ENCODE results near the gene LSM2.

Gene LSM2

GRCh38 chr6:31771992-31772358, 34.8 kb downstream of the LSM2 start:
- Histone ChIP-seq H3K36me3 (ENCODE audit: insufficient read depth, low read length) (no peaks in the 10 kb centered on the region), H4K20me1 (ENCODE audit: insufficient read depth, low read length) (no peaks in the 10 kb centered on the region), H3K27me3 (ENCODE audit: insufficient read depth, low read length, poor library complexity) (no peaks in the 10 kb centered on the region), H3K4me2 (ENCODE audit: insufficient read depth, low read length) (no peak overlapping the region), H3K27ac (ENCODE audit: low read length) (no peak overlapping the region), H3K9me3 (ENCODE audit: insufficient read depth, low read length, severe bottlenecking) (no peaks in the 10 kb centered on the region), H3K9ac (ENCODE audit: low read depth, low read length) (no peak overlapping the region), H3K79me2 (ENCODE audit: insufficient read depth, low read length) (no peaks in the 10 kb centered on the region), H2AFZ (ENCODE audit: low read depth, low read length) (no peak overlapping the region), H3K4me1 (ENCODE audit: insufficient read depth, low read length) (peaks cover 16% of the 10 kb centered on the region), H3K4me3 (ENCODE audit: low read depth in 1 of 2, low read length in 2 of 2) (no peak overlapping the region)
- ATAC-seq (ENCODE audit: insufficient read depth, low read depth) (peak; percentile 20; the same call in 2 of the 3 replicates), DNase-seq (no peak)
- TF ChIP-seq EZH2 (IDR thresholded peaks at IDR 0.05; ENCODE audit: borderline replicate concordance, low read depth, low read length, severe bottlenecking) (no peak), CTCF (IDR thresholded peaks at IDR 0.05; ENCODE audit: borderline replicate concordance, extremely low read depth, low read length, poor library complexity, severe bottlenecking) (no peak)

GRCh38 chr6:31770860-31771259, 35.9 kb downstream of the LSM2 start:
- Histone ChIP-seq H3K27ac (ENCODE audit: low read length) (no peak overlapping the region), H3K9me3 (ENCODE audit: insufficient read depth, low read length, severe bottlenecking) (no peaks in the 10 kb centered on the region), H3K4me1 (ENCODE audit: insufficient read depth, low read length) (peaks cover 16% of the 10 kb centered on the region), H3K27me3 (ENCODE audit: insufficient read depth, low read length, poor library complexity) (no peaks in the 10 kb centered on the region), H3K9ac (ENCODE audit: low read depth, low read length) (no peak overlapping the region), H2AFZ (ENCODE audit: low read depth, low read length) (no peak overlapping the region), H3K79me2 (ENCODE audit: insufficient read depth, low read length) (no peaks in the 10 kb centered on the region), H3K4me3 (ENCODE audit: low read depth in 1 of 2, low read length in 2 of 2) (no peak overlapping the region), H4K20me1 (ENCODE audit: insufficient read depth, low read length) (no peaks in the 10 kb centered on the region), H3K4me2 (ENCODE audit: insufficient read depth, low read length) (no peak overlapping the region), H3K36me3 (ENCODE audit: insufficient read depth, low read length) (no peaks in the 10 kb centered on the region)
- TF ChIP-seq EZH2 (IDR thresholded peaks at IDR 0.05; ENCODE audit: borderline replicate concordance, low read depth, low read length, severe bottlenecking) (no peak), CTCF (IDR thresholded peaks at IDR 0.05; ENCODE audit: borderline replicate concordance, extremely low read depth, low read length, poor library complexity, severe bottlenecking) (no peak)
- no peak for ATAC-seq (ENCODE audit: insufficient read depth, low read depth)
- no peak for DNase-seq

- no peak overlapping the region for H3K4me3 ChIP-seq (ENCODE audit: low read depth in 1 of 2, low read length in 2 of 2)
- no peaks in the 10 kb centered on the region for H3K27me3 ChIP-seq (ENCODE audit: insufficient read depth, low read length, poor library complexity)
- no peaks in the 10 kb centered on the region for H3K79me2 ChIP-seq (ENCODE audit: insufficient read depth, low read length)
- H3K4me1 ChIP-seq (ENCODE audit: insufficient read depth, low read length) = peaks cover 16% of the 10 kb centered on the region
- ATAC-seq (ENCODE audit: insufficient read depth, low read depth) = peak; percentile 78
- no peaks in the 10 kb centered on the region for H3K36me3 ChIP-seq (ENCODE audit: insufficient read depth, low read length)
- peak; percentile 83 for DNase-seq
- TF ChIP-seq EZH2 (IDR thresholded peaks at IDR 0.05; ENCODE audit: borderline replicate concordance, low read depth, low read length, severe bottlenecking) = no peak
- peak; percentile 93 for TF ChIP-seq CTCF (IDR thresholded peaks at IDR 0.05; ENCODE audit: borderline replicate concordance, extremely low read depth, low read length, poor library complexity, severe bottlenecking)
- no peak overlapping the region for H3K9ac ChIP-seq (ENCODE audit: low read depth, low read length)
- no peaks in the 10 kb centered on the region for H4K20me1 ChIP-seq (ENCODE audit: insufficient read depth, low read length)
- H3K27ac ChIP-seq (ENCODE audit: low read length) = no peak overlapping the region
- no peak overlapping the region for H2AFZ ChIP-seq (ENCODE audit: low read depth, low read length)
- no peak overlapping the region for H3K4me2 ChIP-seq (ENCODE audit: insufficient read depth, low read length)
- no peaks in the 10 kb centered on the region for H3K9me3 ChIP-seq (ENCODE audit: insufficient read depth, low read length, severe bottlenecking)
Observed at GRCh38 chr6:31769684-31770371, 36.9 kb downstream of the LSM2 start.

Data from DND-41 (cell line).